HG03045 (cell line): Measurements from ENCODE around the gene DYNC1LI1.

Source experiments
- ATAC-seq: cut with Tn5 transposase; IDR thresholded peaks from one replicate; pipeline ENCODE4 v1.9.1; 2021; ENCODE audit warnings: mild to moderate bottlenecking, moderate library complexity; ENCODE audit not compliant: unreplicated experiment

Gene DYNC1LI1

DNA sequence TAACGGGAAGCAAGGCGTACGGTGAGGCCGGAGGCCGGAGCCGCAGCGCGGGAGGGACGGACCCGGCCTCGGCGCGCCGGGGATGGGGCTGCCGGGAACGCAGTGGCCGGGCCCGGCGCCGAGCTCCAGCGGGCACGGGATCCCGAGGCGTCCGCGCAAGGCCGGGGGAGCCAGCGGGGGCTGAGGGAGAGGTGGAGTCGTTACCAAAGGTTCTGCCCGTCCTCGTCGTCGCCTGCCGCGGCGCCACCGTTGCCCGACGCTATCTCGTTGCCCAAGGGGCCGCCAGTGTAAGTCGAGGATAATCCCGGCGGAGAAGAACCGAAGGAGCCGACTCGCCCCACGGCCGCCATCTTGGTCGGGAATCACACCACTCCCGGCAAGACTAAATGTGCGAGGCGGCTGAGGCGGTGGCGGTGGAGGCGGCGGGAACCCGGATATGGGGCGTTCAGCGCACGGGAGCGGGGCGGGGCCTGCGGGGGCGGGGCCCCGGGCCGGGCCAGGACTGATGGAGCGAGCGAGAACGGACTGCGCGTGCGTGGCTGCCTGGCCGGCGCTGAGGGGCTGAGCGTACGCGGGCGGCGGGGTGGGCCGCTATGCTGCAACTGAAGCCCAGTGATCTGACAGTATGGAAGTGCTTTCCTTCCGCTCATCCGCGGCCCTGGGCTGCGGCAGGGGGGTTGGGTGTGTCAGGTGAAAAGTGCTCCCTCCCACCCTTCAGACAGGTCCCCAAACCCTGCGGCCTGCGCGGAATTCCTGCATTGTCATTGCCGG lies at the start of gene DYNC1LI1:
Gene DYNC1LI1, minus strand, starts transcription at position 438 of the 771 bp plus-strand sequence. Its CDS starts 88 bp downstream, at position 350.
- ATAC-seq, result peak; percentile 88

DNA sequence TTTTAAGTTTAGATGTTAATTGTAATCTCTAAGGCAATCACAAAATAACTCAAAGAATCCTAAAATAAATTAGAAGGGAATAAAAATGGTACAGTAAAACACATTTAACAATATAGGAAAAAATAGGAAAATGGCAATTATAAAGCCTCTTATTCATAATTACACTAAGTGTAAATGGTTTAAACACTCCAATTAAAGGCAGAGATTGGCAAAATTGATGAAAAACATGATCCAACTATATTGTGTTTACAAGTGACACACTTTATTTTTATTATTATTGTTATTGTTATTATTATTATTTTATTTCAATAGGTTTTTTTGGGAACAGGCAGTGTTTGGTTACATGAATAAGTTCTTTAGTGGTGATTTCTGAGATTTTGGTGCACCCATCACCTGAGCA lies 48.7 kb upstream of the DYNC1LI1 start:
- ATAC-seq, result no peak

DNA sequence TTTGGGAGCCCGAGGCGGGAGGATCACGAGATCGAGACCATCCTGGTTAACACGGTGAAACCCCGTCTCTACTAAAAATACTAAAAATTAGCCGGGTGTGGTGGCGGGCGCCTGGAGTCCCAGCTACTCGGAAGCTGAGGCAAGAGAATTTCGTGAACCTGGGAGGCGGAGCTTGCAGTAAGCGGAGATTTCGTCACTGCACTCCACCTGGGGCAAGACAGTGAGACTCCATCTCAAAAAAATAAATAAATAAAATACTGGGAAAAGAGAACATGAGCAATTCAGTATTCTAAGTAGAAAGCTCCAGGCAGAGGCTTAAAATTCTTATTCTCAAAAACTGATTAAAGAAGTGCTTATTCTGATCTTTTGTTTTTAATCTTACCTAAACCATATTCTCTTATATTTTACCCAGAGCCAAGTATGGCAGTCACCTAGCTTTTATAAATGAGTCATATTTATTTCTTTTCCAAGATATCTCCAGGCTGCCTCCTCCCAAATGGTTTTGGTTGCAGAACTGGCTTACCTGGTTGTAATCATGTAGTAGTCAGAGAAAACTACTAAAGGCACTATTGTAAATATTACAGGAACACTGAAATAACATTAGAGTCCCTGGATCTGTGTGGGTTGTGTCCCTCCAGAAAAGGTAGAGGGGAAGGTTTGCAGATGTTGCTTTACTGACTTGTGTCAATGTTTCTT lies 45.8 kb upstream of the DYNC1LI1 start:
- ATAC-seq, result no peak

DNA sequence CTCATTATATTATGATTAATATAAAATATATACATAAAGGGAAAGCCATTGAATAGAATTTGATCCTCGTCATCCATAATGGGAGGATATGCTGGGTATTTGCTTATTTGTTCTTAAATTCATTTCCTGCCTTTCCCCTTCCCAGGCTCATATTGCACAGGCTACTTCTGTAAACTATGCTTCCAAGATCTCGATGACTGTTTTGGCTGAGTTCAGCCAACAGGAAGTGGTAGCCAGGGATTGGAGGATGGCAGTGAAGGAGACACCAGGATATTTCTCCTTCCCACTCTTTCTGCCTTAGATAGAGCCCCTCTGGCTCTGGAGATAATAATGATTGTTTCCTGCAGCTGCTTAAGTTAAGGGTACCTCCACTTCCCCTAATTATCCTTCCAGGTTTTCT lies 44.3 kb upstream of the DYNC1LI1 start:
- ATAC-seq, result no peak

DNA sequence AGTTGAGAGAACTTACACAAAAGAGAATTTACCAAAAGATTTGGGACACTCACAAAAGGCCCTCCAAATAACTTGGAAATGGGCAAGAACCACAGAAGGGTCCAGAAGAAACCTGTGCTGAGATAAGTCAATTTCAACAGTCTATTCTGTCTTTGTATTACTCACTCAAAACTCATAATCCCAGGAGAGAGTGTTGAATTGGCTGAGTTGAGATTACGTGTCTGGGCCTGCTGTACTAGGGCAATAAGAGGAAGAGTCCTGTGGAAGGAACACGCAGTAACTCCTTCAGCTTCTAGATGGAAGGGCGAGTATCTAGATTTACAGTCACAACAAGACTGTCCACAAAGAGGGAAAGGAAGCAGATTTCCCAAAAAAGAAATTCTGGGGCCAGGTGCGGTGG lies 42.5 kb upstream of the DYNC1LI1 start:
- no peak for ATAC-seq

DNA sequence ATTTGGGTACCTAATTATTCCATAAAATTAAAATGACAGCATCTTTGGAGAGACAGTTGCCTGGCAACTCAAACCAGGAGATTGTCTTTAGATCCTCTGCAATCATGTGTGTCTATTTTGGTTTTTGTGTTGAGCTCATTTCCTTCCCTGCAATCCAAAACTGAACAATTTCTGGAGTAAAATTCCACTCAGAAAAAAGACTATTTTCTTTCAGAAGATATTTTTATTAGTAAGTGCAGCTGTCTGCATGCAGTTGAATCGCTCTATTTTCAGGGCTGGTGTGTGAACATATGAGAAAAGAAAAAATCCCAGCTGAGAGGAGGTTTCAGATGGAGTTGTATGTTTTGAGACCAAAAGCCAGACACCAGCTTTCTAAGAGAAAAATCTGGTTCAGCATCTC lies 41.9 kb upstream of the DYNC1LI1 start:
- ATAC-seq, result no peak

DNA sequence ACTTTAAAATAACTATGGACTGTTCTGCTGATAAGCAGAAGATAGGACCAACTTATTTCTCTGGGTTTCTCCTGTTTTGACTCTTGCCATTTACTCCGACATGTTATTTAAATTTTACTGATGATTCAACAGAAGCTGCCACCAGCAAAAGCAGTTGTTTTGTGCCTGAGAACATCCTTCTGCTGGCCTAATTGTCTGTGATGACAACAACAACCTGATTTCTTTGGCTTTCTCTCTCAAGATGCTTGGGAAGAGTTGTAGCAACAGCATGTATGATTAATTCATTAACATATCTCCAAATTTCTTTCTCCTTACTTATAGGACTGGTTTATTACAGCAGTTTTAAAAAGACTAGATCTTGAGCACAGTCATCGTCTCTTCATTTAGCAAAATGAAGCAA lies 36.9 kb upstream of the DYNC1LI1 start:
- ATAC-seq, result no peak

DNA sequence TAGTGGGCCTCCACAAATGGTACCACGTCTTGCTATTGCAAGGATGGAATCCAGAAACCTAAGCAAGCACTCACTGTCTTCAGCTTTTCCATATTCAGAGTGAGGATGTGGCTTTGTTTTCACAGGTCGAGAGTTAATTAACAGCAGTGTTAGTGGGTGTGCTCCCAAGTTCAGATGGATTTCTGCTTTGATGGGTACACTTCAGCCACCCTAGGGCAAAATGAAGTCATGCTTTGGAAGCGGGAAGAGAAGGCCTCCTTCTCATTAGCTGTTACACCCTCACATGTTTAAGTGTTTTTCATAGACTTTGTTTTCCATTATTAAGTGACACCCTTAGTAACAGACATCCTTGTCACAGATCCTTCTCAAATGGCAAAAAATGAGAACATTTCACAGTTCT lies 36.3 kb upstream of the DYNC1LI1 start:
- ATAC-seq, result no peak

DNA sequence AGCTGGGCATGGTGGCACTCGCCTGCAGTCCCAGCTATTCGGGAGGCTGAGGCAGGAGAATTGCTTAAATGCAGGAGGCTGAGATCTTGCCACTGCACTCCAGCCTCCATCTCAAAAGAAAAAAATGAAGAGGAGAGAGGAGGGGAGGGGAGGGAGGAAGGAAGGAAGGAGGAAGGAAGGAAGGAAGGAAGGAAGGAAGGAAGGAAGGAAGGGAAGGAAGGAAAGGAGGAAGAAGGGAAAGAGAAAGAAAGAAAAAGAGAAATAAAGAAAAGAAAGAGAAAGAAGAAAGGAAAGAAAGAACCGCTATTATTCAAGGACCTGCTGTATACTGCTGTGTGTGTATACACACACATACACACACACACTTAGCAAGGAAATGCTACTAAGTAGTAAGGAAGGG lies 35.6 kb upstream of the DYNC1LI1 start:
- ATAC-seq, result no peak

DNA sequence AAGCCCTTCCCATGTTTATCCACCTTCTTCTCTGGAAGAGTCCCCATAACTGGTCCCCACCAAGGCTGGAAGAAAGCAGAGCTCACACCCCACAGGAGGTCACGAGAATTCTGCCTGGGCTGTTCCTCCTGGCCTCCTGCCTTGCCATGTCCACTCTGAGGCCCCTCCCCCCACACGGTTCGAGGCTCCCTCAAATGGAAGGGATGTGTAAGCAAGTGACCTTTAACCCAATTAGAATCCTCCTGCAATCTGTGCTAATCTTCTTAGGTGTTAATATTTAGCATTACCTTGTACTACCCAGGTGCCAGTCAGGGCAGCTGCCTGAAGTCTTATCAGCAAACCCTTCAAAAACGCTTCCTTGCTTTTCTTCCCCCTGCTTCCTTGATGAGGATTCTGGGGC lies 32.4 kb upstream of the DYNC1LI1 start:
- no peak for ATAC-seq

DNA sequence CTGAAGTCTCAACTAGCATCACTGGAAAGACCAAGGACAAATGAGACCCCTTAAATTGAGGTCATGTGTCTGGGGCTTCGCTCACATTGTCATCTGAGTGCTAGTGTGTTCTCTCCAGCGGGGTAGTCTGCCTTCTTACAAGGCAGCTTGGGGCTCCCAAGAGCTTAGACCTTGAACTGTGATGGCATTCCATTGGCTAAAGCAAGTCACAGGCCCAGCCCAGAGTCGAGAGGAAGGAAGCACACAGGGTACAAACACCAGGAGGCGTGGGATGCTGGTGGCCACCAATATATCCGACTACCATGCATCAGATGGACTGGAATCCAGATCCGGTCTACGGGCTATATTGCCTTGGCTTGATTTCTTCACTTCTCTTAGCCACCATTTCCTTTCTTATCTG lies 31.5 kb upstream of the DYNC1LI1 start:
- no peak for ATAC-seq

DNA sequence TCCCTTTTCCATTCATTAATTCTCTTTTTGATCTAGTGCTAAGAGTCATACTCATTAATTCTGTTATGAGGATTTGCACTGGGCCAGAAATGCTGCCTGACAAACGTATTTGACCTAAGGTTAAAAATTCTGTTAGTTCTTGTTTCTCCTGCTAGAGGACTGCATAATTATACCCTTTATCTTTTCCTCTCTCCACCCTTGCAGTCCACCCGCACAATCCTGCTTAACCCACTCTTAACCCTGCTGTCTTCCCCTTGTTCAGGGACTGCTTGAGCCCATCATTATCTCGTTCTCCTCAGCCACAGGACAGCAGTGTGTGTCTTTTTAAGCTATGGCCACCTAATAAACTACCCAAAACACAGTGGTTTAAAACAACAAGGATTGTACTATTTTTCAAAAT lies 31.1 kb upstream of the DYNC1LI1 start:
- ATAC-seq, result no peak

DNA sequence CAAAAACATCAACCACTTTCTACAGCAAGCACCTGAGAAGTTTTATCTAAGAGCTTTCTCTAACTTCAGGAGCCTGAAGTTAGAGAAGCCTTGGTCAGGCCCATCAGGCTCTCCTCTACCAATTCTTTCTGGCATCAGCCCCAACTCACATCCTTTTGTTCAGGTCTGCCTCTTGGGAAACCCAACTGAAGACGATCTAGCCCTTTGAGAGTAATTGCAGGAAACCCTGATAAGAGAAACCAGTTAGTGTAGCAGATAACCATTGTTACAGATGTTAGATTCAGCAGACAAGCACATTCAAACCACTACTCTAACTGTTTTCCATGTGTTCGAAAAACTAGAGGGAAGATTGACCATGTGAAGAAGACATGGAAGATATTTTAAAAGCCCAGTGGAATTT lies 27.0 kb upstream of the DYNC1LI1 start:
- ATAC-seq, result no peak

DNA sequence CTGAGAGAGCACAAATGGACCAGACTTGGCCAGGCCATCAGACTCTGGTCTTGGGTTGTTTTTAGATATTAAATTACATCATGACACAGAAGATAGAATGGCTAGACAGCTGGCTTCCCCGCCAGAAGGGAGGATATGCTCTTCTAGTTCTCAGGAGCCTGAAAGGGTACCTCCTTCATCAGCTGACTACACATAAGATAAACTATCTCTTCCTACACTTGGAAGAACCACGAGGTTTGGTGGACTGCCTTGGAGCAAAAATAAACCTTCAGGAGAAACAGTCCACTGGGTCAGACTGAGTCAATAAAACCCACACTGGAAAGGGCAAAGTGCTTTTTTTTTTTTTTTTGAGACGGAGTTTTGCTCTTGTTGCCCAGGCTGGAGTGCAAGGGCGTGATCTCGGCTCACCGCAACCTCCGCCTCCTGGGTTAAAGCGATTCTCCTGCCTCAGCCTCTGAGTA lies 26.3 kb upstream of the DYNC1LI1 start:
- no peak for ATAC-seq

DNA sequence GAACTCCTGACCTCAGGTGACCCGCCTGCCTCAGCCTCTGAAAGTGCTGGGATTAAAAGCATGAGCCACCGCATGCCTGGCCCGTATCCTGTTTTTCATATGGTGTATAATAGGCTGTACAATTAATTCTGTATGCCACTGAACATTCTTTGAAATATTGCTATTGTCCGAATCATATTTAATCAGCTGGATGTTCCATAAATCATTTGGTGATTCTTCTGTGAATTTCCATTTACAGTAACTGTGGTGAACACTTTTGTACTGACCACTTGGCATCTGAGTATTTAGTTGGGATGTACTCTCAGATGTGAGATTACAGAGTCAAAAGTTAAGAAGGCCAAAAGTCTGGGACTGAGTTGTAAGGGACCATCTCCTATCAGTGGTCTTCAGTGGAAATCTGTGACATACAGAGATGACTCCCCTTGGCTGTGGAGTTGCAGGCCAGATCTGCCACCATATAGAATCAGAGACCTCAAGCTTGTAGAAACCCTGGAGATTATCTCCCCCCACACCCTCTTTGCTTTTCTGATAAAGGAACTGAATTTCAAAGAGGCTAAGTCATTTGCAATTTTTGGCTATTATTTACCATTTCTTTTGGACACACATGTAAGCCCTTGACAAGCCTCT lies 25.7 kb upstream of the DYNC1LI1 start:
- no peak for ATAC-seq

DNA sequence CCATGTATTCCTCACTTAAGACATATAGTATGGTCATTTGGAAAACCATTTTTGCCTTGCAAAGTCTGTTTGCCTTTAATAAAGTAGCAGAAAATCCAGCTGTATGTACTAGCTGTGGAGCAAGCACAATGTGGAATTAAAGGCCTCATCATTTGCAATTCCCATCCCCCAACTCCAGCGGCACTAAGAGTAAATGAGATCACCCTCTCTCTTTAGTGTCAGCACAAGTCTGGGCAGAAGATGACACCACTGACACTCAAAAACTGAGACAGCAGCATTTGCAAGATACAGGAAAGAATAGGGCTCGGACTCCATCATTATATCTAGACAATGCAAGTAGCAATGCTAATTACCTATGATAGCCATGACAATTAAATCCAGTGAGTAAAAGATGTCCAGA lies 24.7 kb upstream of the DYNC1LI1 start:
- no peak for ATAC-seq

DNA sequence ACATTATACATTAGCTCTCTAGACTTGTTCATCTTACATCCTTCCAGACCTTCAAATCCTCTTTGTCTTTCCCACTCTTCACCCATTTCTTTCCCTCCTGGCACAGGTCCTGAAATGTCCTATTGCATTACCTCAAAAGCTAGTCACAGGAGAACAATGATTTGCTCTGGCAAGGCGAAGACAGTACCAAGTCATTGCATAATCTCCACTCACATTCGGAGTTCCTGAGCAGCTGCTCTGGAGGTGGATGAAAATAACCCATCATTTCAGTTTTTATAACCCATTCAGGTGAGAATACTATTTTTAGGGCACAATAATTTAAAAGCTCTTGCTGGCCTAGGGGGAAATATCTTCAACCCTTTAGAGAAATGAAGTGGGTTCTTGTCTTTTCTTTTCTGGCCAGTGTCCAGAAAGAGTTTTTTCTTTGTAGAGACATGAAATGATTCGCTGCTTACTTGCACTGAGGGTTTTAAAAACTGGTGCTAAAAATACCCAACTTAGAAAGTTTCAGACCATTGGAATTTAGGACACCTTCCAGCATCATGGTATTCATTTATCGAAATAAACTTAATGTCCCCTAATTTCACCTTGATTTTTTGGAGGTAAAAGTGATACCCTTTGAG lies 23.4 kb upstream of the DYNC1LI1 start:
- no peak for ATAC-seq

DNA sequence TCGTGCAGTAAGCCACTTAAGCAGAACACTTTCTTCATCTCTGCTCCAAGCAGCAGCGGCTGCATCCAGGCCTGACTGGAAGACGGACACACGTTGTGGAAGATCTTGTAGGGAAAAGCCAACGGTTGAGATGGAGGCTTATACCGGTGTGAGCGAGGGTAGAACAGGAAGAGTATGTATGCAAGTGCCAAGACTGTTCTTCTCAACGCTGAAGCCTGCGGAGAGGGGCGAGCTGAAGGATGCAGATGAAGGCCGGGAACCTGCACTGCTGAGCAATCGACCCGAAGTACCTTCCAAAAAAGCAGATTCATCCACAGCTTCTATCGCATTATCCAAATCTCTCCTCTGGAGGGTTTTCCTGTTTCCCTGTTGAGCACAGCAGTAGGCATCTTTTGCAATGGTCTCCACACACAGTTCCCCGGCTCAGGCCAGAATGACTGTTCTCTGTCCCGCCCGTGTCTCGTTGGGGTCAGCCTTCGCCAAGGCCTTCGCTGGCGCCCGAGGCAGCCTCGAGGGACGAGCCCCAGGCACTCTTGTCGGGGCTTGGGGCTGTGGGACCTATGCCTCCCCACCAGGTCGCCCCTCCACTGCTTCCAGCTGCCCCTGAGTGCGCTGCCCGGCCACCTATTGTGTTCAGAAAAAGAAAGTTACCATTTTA lies 22.2 kb upstream of the DYNC1LI1 start:
- ATAC-seq, result no peak

DNA sequence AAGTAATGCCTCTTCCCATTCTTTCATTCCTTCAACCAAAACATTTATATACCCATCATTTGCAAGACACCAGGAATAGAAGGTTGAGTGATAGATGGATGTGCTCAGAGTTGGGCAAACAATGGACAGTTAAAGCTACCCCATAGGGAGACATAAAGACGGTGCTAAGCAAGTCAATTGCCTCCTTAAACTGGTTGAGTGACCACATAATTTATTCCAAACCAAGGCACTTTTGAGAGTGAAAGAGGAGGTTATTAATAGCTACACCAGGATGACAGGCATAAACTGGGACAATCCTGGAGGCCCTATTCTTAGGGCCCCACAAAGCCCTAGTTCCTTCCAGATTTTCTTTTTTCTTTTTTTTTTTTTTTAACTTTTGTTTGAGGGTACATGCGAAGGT lies 21.4 kb upstream of the DYNC1LI1 start:
- ATAC-seq, result no peak

DNA sequence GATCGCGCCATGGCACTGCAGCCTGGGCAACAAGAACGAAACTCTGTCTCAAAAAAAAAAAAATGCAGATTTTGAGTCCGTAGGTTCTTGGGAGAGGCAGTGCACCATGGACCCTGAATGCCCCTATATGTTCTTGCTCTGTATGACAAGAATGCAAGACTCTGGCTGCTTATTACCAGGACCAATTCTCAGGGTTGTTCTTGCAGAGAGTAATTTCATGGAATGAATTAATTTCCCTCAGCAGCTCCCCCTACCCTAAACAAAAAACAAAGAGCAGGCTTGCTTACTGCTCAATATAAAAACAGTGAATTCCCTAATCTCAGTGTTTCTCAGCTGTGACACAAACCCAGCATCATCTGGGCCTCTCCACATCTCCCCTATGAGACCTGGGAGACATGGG lies 20.5 kb upstream of the DYNC1LI1 start:
- ATAC-seq, result no peak

DNA sequence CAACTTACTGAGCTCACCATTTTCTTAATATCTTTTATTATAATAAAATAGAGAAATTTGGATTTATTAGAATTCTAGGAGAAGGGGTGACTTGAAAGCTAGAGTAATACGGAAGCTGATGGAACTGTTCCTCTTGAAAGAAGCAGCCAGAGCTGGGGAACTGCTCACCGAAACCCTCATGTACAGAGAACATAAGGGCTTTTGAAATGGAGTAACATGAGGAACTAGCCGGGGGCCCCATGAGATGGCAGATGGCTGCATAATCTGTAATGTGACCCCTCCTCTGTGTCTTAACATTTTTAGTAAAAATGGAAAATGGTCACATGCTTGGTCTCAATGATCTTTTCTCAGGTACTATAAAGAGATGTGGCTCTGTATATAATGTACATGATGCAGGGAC lies 15.7 kb upstream of the DYNC1LI1 start:
- ATAC-seq, result no peak
